SK-N-SH (cell line): Measurements from ENCODE around the gene TMEM256. TPM values are rescaled to one million over a fixed set of nuclear protein-coding genes. Genes with fewer than 3 reads are reported as not detected.

ENCODE experiments used
- CTCF ChIA-PET: fragments of 300-600, 350-600 bp; formaldehyde crosslinking; extraction: SDS; loops from one replicate; lab custom pipeline; 2021; lab: Yijun Ruan, JAX
- POLR2A ChIA-PET: fragments of 350-600 bp; sonication (Branson Sonifier 250); formaldehyde crosslinking; extraction: SDS; loops from one replicate; lab custom pipeline; 2020; ENCODE audit warnings: antibody characterized with exemption, inconsistent platforms; lab: Yijun Ruan, JAX
- DNase-seq: peaks from one replicate; pipeline ENCODE4 v3.0.0; 2012
- H2AFZ ChIP-seq: fragments of 200-600 bp; sonication (generic); 2 replicates; pipeline ENCODE4 v1.8.1; 2016; ENCODE audit warnings: antibody characterized with exemption, mild to moderate bottlenecking, low read depth
- H3F3A ChIP-seq: fragments of 200-600 bp; sonication (generic); replicated peaks from 2 replicates; pipeline ENCODE3; 2016; ENCODE audit warnings: antibody characterized with exemption, mild to moderate bottlenecking; ENCODE audit not compliant: insufficient read depth
- H3K27ac ChIP-seq, 2 experiments: fragments of 200-500 bp in 1 of 2; fragments of 200-600 bp in 1 of 2; sonication (Bioruptor generic) in 1 of 2; sonication (generic), shearing (Covaris generic) in 1 of 2; 2 replicates each; pipeline versions ENCODE4 v1.5.1 to v1.6.1; 2014 to 2016; ENCODE audit warnings: low read depth in 2 of 2, inconsistent platforms in 1 of 2, low read length in 1 of 2, mild to moderate bottlenecking in 1 of 2, mixed read lengths in 1 of 2
- H3K27me3 ChIP-seq: fragments of 200-600 bp; sonication (generic), shearing (Covaris generic); 2 replicates; pipeline ENCODE4 v1.6.1; 2016; ENCODE audit warnings: mixed run types; ENCODE audit not compliant: insufficient read depth
- H3K36me3 ChIP-seq, 2 experiments: fragments of 200-500 bp in 1 of 2; fragments of 200-600 bp in 1 of 2; sonication (Bioruptor generic) in 1 of 2; sonication (generic) in 1 of 2; replicated peaks in 1 of 2; 2 replicates each; pipeline versions ENCODE3 to v1.5.1; 2014 to 2016; ENCODE audit warnings: low read length in 1 of 2, mild to moderate bottlenecking in 1 of 2; ENCODE audit not compliant: insufficient read depth in 2 of 2, control insufficient read depth in 1 of 2
- H3K4me1 ChIP-seq, 2 experiments: fragments of 200-500 bp in 1 of 2; fragments of 200-600 bp in 1 of 2; sonication (Bioruptor generic) in 1 of 2; sonication (generic), shearing (Covaris generic) in 1 of 2; 2 replicates each; pipeline versions ENCODE4 v1.5.1 to v1.6.1; 2014 to 2016; ENCODE audit warnings: low read depth in 1 of 2, low read length in 1 of 2, mixed run types in 1 of 2; ENCODE audit not compliant: insufficient read depth in 2 of 2, control insufficient read depth in 1 of 2
- H3K4me2 ChIP-seq: fragments of 200-600 bp; sonication (generic), shearing (Covaris generic); 2 replicates; pipeline ENCODE4 v1.6.1; 2017; ENCODE audit warnings: mixed run types
- H3K4me3 ChIP-seq, 2 experiments: fragments of 200-500 bp in 1 of 2; fragments of 200-600 bp in 1 of 2; sonication (Bioruptor generic) in 1 of 2; sonication (generic), shearing (Covaris generic) in 1 of 2; 2 replicates each; pipeline versions ENCODE4 v1.5.1 to v1.8.1; 2014 to 2016; ENCODE audit warnings: low read depth in 2 of 2, inconsistent platforms in 1 of 2, low read length in 1 of 2, mild to moderate bottlenecking in 1 of 2, mixed read lengths in 1 of 2, moderate library complexity in 1 of 2
- H3K79me2 ChIP-seq: fragments of 200-600 bp; sonication (generic); 2 replicates; pipeline ENCODE4 v1.8.1; 2017; ENCODE audit warnings: mild to moderate bottlenecking; ENCODE audit not compliant: insufficient read depth
- H3K9ac ChIP-seq: fragments of 200-600 bp; sonication (generic); 2 replicates; pipeline ENCODE4 v1.6.1; 2017; ENCODE audit warnings: mixed run types
- H3K9me2 ChIP-seq: fragments of 200-600 bp; sonication (generic); 2 replicates; pipeline ENCODE4 v1.6.1; 2017; ENCODE audit warnings: mixed run types
- H3K9me3 ChIP-seq: fragments of 200-600 bp; sonication (generic); 2 replicates; pipeline ENCODE4 v1.6.1; 2017; ENCODE audit warnings: mixed run types, mild to moderate bottlenecking, moderate library complexity
- H4K20me1 ChIP-seq: fragments of 200-600 bp; sonication (generic); 2 replicates; pipeline ENCODE4 v1.6.1; 2017; ENCODE audit warnings: mild to moderate bottlenecking, mixed run types; ENCODE audit not compliant: insufficient read depth
- ELF1 ChIP-seq: IDR thresholded peaks from 2 replicates; pipeline ENCODE4 v1.4.0; 2012
- EP300 ChIP-seq, 2 experiments: IDR thresholded peaks; 2 replicates each; pipeline versions ENCODE4 v1.4.0 to v1.6.1; 2012; ENCODE audit warnings: borderline replicate concordance in 1 of 2, low read depth in 1 of 2, low read length in 1 of 2
- EZH2phosphoT487 ChIP-seq: fragments of 200-600 bp; sonication (generic); IDR thresholded peaks from 2 replicates; pipeline ENCODE4 v1.6.1; 2017; ENCODE audit warnings: low read depth, mixed run types, mild to moderate bottlenecking, antibody characterized with exemption, moderate library complexity, borderline replicate concordance
- FOSL2 ChIP-seq: IDR thresholded peaks from 2 replicates; pipeline ENCODE4 v1.4.0; 2012; ENCODE audit warnings: low read depth, mild to moderate bottlenecking, moderate library complexity, borderline replicate concordance
- FOXJ3 ChIP-seq: sonication (generic); formaldehyde crosslinking; IDR thresholded peaks from 2 replicates; pipeline ENCODE4 v1.5.1; 2020; ENCODE audit warnings: mild to moderate bottlenecking, missing genetic modification reagents
- GATA2 ChIP-seq: sonication (generic); formaldehyde crosslinking; IDR thresholded peaks from 2 replicates; pipeline ENCODE4 v1.5.0; 2020; ENCODE audit warnings: mild to moderate bottlenecking, missing genetic modification reagents
- JUND ChIP-seq: IDR thresholded peaks from 2 replicates; pipeline ENCODE4 v1.4.0; 2012
- MEF2A ChIP-seq: IDR thresholded peaks from 2 replicates; pipeline ENCODE4 v1.4.0; 2012; ENCODE audit warnings: low read depth, borderline replicate concordance
- NFIC ChIP-seq: IDR thresholded peaks from 2 replicates; pipeline ENCODE4 v1.4.0; 2012; ENCODE audit warnings: borderline replicate concordance
- NRF1 ChIP-seq: IDR thresholded peaks from 2 replicates; pipeline ENCODE4 v1.6.1; 2012; ENCODE audit warnings: low read depth, mild to moderate bottlenecking, low read length
- POLR2AphosphoS5 ChIP-seq: IDR thresholded peaks from 2 replicates; pipeline ENCODE4 v1.6.1; 2012; ENCODE audit warnings: low read depth, low read length
- RAD21 ChIP-seq: IDR thresholded peaks from 2 replicates; pipeline ENCODE4 v1.6.1; 2012; ENCODE audit warnings: mild to moderate bottlenecking, low read length
- REST ChIP-seq: IDR thresholded peaks from 2 replicates; pipeline ENCODE4 v1.6.1; 2012; ENCODE audit warnings: mild to moderate bottlenecking, low read depth, low read length, moderate library complexity
- SMC3 ChIP-seq: IDR thresholded peaks from 2 replicates; pipeline ENCODE4 v1.6.1; 2012; ENCODE audit warnings: low read depth, low read length, improper control_type of control experiment
- TAF1 ChIP-seq: IDR thresholded peaks from 2 replicates; pipeline ENCODE4 v1.6.1; 2012; ENCODE audit warnings: low read depth, mild to moderate bottlenecking, low read length, moderate library complexity, borderline replicate concordance
- TCF12 ChIP-seq: IDR thresholded peaks from 2 replicates; pipeline ENCODE4 v1.4.0; 2012
- USF1 ChIP-seq: IDR thresholded peaks from 2 replicates; pipeline ENCODE4 v1.4.0; 2012; ENCODE audit warnings: low read depth, borderline replicate concordance
- YY1 ChIP-seq: IDR thresholded peaks from 2 replicates; pipeline ENCODE4 v1.4.0; 2012; ENCODE audit warnings: low read depth, mild to moderate bottlenecking
- WGBS: methylation state at CpG from one replicate; pipeline ENCODE4 v1.1.6; 2017; ENCODE audit warnings: low lambda C conversion rate; 5-methylcytosine and 5-hydroxymethylcytosine counted together
- polyA plus RNA-seq, 3 experiments: library from polyadenylated mRNA; depleted of rRNA; stranded (reverse); fragments of >200 nt; gene quantifications; 2 replicates each; pipeline ENCODE4 v1.2.3, GENCODE V29; 2012
- TF ChIP-seq, protein P1 (sequence below): IDR thresholded peaks from 2 replicates; pipeline ENCODE4 v1.4.0; 2012; ENCODE audit warnings: low read depth, borderline replicate concordance
- TF ChIP-seq, protein P2 (sequence below): IDR thresholded peaks from 2 replicates; pipeline ENCODE4; 2012

TMEM256 gene
- polyA plus RNA-seq, 1 of the 3 experiments (the other 2 are of a cell fraction), result 213 TPM

- peaks cover 0 to 15% of the 10 kb centered on the region in 2 experiments; a peak in 1 of 4 replicates for H3K4me1 ChIP-seq
- no peaks in the 10 kb centered on the region for H3F3A ChIP-seq
- ChIA-PET CTCF (interaction anchor here (4.9 kb wide), 1 partner anchor 53 kb away, joined by 28 read pairs; the partner anchor contains the start of gene TMEM95), POLR2A (no interaction called here)
- H3K9ac ChIP-seq, result no peak overlapping the region
- peaks cover 8 to 35% of the 10 kb centered on the region in 2 experiments for H3K36me3 ChIP-seq
- H4K20me1 ChIP-seq, result peaks cover 11% of the 10 kb centered on the region; the same call in 1 of the 2 replicates
- no peak overlapping the region for H3K4me2 ChIP-seq
- peaks cover 28% of the 10 kb centered on the region for H3K79me2 ChIP-seq
- H3K9me3 ChIP-seq, result no peaks in the 10 kb centered on the region
- no peak overlapping the region for H2AFZ ChIP-seq
- DNase-seq, result no peak
- no peak overlapping the region for H3K4me3 ChIP-seq
- TF ChIP-seq NRF1, result no peak
- no peak for TF ChIP-seq TAF1
- TF ChIP-seq MEF2A, result no peak
- TF ChIP-seq USF1, result no peak
- no peak for TF ChIP-seq RAD21
- no peak for TF ChIP-seq FOSL2
- TF ChIP-seq YY1, result no peak
- no peak for TF ChIP-seq EZH2phosphoT487
- no peak for TF ChIP-seq FOXJ3 (CRISPR knock-in tag)
- no peak for TF ChIP-seq JUND
- no peak for TF ChIP-seq ELF1
- no peak for TF ChIP-seq POLR2AphosphoS5
- TF ChIP-seq NFIC, result no peak
- TF ChIP-seq, protein P1, sequence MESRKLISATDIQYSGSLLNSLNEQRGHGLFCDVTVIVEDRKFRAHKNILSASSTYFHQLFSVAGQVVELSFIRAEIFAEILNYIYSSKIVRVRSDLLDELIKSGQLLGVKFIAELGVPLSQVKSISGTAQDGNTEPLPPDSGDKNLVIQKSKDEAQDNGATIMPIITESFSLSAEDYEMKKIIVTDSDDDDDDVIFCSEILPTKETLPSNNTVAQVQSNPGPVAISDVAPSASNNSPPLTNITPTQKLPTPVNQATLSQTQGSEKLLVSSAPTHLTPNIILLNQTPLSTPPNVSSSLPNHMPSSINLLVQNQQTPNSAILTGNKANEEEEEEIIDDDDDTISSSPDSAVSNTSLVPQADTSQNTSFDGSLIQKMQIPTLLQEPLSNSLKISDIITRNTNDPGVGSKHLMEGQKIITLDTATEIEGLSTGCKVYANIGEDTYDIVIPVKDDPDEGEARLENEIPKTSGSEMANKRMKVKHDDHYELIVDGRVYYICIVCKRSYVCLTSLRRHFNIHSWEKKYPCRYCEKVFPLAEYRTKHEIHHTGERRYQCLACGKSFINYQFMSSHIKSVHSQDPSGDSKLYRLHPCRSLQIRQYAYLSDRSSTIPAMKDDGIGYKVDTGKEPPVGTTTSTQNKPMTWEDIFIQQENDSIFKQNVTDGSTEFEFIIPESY, result no peak
- no peak for TF ChIP-seq GATA2 (CRISPR knock-in tag)
- TF ChIP-seq SMC3, result no peak
- TF ChIP-seq REST, result no peak
- TF ChIP-seq EP300 (IDR thresholded peaks at IDR 0.05; ENCODE audit: borderline replicate concordance in 1 of 2, low read depth in 1 of 2, low read length in 1 of 2), result no peak
- no peak for TF ChIP-seq TCF12
- TF ChIP-seq, protein P2, sequence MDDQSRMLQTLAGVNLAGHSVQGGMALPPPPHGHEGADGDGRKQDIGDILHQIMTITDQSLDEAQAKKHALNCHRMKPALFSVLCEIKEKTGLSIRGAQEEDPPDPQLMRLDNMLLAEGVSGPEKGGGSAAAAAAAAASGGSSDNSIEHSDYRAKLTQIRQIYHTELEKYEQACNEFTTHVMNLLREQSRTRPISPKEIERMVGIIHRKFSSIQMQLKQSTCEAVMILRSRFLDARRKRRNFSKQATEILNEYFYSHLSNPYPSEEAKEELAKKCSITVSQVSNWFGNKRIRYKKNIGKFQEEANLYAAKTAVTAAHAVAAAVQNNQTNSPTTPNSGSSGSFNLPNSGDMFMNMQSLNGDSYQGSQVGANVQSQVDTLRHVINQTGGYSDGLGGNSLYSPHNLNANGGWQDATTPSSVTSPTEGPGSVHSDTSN, result no peak
- H3K27me3 ChIP-seq, result no peaks in the 10 kb centered on the region
- WGBS, result 94% methylated on average over 4 of the region's 6 CpGs
- no peak overlapping the region for H3K27ac ChIP-seq
- H3K9me2 ChIP-seq, result no peaks in the 10 kb centered on the region
These were observed 5.0 kb upstream of the TMEM256 start for GRCh38 chr17:7408863-7409262.
